RCC 7860 (cell line): ENCODE measurements around the gene OTUD4.

ENCODE experiments used
- DNase-seq: peaks from one replicate; pipeline ENCODE4 v3.0.0-alpha.2; 2015; ENCODE audit warnings: low spot score
- FAIRE-seq: peaks from 2 replicates; lab custom pipeline; 2012; peaks lifted over from hg19 to GRCh38; lab: Jason Lieb, UNC

Gene OTUD4

DNA sequence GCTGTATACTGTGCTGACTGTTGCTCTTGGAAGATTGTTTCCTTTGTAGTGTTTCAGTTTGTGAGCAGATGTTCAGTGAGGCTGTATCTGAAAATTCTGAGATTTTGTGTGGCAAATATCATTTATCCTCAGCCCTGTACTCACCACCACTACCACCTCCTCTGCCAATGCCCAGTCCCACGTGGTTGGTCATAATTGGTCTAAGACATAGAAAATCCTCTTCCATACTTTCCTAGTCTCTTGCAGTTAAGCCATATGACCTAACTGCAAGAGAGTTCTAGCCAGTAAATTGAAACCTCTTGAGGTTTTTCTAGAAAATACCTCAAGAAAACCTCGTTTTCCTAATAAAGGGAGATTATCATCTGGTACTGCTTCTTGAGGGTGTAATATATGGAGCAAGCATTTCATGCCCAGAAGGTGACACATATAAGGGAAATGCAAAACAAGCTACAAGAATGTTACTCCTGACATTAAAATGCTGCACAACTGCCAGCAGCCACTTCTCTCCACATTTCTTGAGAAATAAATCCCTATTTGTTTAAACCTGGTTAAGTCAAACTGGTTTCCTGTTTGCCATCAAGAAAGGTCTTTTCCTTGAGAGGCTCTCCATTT lies 49.5 kb downstream of the OTUD4 start:
- DNase-seq (no peak), FAIRE-seq (no peak)

GRCh38 chr4:145130130-145130529 lies 50.3 kb downstream of the OTUD4 start:
- DNase-seq (no peak), FAIRE-seq (no peak)

DNA sequence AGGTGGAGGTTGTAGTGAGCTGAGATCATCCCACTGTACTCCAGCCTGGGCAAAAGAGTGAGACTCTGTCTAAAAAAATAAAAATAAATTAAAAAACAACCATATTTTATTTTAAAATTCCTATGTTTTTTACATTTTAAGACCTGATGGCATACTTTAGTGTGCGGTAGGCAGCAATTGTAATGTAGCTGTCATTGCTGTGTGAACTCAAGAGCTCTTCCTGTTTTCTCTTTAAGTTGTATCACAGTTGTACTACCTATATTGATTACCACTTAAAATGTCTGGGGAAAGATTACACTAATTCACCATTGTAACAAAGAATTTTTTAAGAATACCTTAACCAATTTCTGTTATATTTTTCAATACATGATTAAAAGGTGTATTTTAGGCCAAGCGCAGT lies 55.0 kb downstream of the OTUD4 start:
- DNase-seq, result no peak
- no peak for FAIRE-seq

DNA sequence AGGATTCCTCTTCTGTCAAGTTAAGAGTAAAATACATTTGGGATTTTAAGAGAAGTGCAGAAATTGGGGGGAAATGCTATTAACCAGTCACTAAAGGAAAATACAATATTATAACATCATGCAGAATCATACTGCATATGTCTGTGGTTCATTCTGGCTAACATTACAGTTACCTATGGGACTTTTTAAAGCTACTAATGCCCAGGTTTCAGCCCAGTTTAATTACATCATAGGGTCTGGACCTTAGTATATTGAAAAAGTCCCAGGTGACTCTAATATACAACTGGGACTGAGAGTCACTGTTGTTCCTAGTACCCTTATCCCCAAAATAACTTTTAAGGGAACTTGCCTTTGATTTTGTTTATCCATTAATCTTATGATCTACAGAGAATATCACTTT lies 72.3 kb downstream of the OTUD4 start:
- no peak for FAIRE-seq
- DNase-seq, result no peak

GRCh38 chr4:145107126-145107525 lies 73.3 kb downstream of the OTUD4 start:
- FAIRE-seq, result no peak
- DNase-seq, result no peak

DNA sequence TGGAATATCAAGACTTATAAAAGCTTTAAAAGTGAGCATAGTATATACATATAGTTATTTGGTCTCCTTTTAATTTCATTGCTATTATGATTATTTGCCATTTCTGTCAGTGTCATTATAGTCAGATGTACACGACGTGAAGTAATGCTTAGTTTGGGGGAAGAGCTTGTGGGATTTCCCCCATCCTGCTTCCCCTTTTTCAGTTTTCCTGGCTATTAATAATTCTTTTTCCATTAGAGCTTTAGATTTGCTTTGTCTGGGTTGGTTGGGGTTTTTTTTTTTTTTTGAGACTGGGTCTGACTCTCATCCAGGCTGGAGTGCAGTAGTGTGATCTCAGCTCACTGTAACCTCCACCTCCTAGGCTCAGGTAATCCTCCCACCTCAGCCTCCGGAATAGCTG lies 76.9 kb downstream of the OTUD4 start:
- FAIRE-seq (no peak), DNase-seq (no peak)

- DNase-seq, result no peak
- no peak for FAIRE-seq
These were observed 77.8 kb downstream of the OTUD4 start for GRCh38 chr4:145102619-145103018.

GRCh38 chr4:145101091-145101490 lies 79.3 kb downstream of the OTUD4 start:
- no peak for DNase-seq
- FAIRE-seq, result no peak

GRCh38 chr4:145099653-145100052 lies 80.7 kb downstream of the OTUD4 start:
- FAIRE-seq, result no peak
- no peak for DNase-seq

- DNase-seq, result peak; percentile 13
- no peak for FAIRE-seq
These were observed 81.7 kb downstream of the OTUD4 start for GRCh38 chr4:145098675-145099037.

DNA sequence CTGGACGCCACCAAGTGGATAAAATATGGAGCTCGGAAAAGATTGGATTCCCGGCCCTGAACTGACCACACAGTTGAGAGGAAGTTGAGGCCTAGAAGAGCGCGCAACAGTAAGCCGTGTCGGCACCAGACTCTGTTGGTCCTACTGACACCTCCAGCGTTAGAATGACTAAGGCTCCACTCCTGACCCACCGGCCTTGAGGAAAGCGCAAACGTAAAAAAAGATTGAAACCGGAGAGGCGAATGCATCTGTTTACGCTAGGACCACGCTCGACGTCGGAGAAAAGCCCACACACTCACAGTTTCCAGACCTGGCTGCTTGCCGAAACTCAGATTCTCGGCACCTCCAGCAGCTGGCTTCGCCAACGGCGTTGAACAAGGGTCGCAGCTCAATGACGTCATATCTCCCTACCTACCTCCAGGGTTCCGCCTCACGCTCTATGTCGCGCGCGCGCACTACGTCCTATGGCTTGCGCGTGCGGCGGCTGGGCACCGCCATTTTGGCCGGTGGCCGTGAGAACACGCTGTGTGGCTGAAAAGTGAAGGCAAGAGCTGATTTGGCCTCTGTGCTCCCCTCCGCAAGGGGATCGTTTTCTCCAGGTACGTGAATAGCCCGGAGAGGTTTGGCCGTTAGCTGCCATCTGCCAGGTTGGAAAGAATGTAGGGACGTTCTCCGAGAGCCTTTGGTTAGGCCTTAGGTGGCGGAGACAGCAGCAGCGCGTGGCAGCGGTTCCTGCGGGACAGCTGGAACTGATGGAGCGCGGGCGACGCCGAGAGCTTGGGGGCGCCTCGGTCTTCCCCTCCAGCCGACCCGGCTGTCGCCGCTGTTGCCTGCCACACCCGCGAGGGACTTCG lies 82.3 kb downstream of the OTUD4 start, which contains the start of the genes ABCE1 and ANAPC10:
Gene ABCE1, plus strand, starts transcription at position 491 of the 854 bp plus-strand sequence. CDS start 6,102 bp downstream, outside the sequence.
Gene ANAPC10, minus strand, starts transcription at position 376 of the 854 bp plus-strand sequence. CDS start 2,097 bp downstream, outside the sequence.
- DNase-seq (peak; percentile 85), FAIRE-seq (no peak)

GRCh38 chr4:145097331-145097820 lies 83.0 kb downstream of the OTUD4 start:
- FAIRE-seq (no peak), DNase-seq (no peak)

DNA sequence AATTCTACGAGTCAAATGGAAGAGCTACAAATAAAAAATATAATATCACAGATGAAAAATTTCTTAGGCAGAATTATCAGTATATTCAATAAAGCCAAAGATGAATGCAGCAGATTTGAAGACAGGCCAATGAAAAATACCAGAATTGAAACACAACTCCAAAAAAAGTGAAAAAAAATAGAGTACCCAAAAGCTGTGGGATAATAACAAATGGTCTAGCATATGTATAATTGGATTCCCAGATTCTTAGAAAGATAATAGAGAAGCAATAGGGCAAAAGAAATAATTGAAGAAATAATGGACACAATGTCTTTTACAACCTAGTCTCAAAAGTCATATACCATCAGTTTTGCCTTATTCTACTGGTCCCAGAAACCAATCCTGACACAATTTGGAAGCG lies 86.8 kb downstream of the OTUD4 start:
- FAIRE-seq (no peak), DNase-seq (no peak)

DNA sequence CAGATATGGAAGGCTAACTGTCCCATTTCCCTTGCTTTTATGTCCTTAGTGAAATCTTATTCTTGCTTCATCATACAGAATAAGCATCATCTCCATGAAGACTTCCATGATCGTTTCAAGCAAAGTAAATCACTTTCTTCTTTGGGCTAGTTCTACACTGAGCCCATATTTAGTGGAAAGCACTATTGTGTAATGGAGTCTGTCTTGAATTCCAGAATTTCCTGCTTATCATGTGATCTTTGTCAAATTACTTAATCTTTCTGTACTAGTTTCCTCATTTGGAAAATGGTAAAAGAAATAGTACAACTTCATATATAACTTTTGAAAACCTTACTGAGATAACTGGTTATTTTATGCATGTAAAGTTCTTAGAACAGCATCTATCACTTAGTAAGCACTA lies 90.0 kb downstream of the OTUD4 start:
- FAIRE-seq (no peak), DNase-seq (no peak)

- DNase-seq (peak; percentile 51), FAIRE-seq (no peak)
These were observed 96.3 kb downstream of the OTUD4 start for GRCh38 chr4:145083891-145084605.
